Measurements from ENCODE around the gene ZNF467.

ZNF467 gene

GRCh38 chr7:149789101-149789500, 15.7 kb upstream of the ZNF467 start:
- TF ChIP-seq SIN3A (IDR thresholded peaks at IDR 0.05; ENCODE audit: borderline replicate concordance, insufficient read depth, low read length) (no peak), REST (IDR thresholded peaks at IDR 0.05; ENCODE audit: insufficient read depth in 1 of 2, low read depth in 2 of 2, low read length in 2 of 2) (no peak), TAF1 (IDR thresholded peaks at IDR 0.05; ENCODE audit: borderline replicate concordance, insufficient read depth, low read length) (no peak), FOXP2 (optimal IDR thresholded peaks at IDR 0.05; ENCODE audit: borderline replicate concordance, extremely low read depth, extremely low read length, insufficient read depth) (no peak), POLR2AphosphoS5 (IDR thresholded peaks at IDR 0.05; ENCODE audit: low read depth, low read length) (no peak)

GRCh38 chr7:149788300-149788851, 15.0 kb upstream of the ZNF467 start:
- TF ChIP-seq REST (IDR thresholded peaks at IDR 0.05; ENCODE audit: insufficient read depth in 1 of 2, low read depth in 2 of 2, low read length in 2 of 2), result no peak
- no peak for TF ChIP-seq FOXP2 (optimal IDR thresholded peaks at IDR 0.05; ENCODE audit: borderline replicate concordance, extremely low read depth, extremely low read length, insufficient read depth)
- no peak for TF ChIP-seq POLR2AphosphoS5 (IDR thresholded peaks at IDR 0.05; ENCODE audit: low read depth, low read length)
- no peak for TF ChIP-seq TAF1 (IDR thresholded peaks at IDR 0.05; ENCODE audit: borderline replicate concordance, insufficient read depth, low read length)
- no peak for TF ChIP-seq SIN3A (IDR thresholded peaks at IDR 0.05; ENCODE audit: borderline replicate concordance, insufficient read depth, low read length)

- no peak for TF ChIP-seq FOXP2 (optimal IDR thresholded peaks at IDR 0.05; ENCODE audit: borderline replicate concordance, extremely low read depth, extremely low read length, insufficient read depth)
- TF ChIP-seq SIN3A (IDR thresholded peaks at IDR 0.05; ENCODE audit: borderline replicate concordance, insufficient read depth, low read length), result no peak
- TF ChIP-seq REST (IDR thresholded peaks at IDR 0.05; ENCODE audit: insufficient read depth in 1 of 2, low read depth in 2 of 2, low read length in 2 of 2), result no peak
- TF ChIP-seq TAF1 (IDR thresholded peaks at IDR 0.05; ENCODE audit: borderline replicate concordance, insufficient read depth, low read length), result no peak
- no peak for TF ChIP-seq POLR2AphosphoS5 (IDR thresholded peaks at IDR 0.05; ENCODE audit: low read depth, low read length)
Observed at GRCh38 chr7:149787428-149788299, 14.3 kb upstream of the ZNF467 start.

- TF ChIP-seq FOXP2 (optimal IDR thresholded peaks at IDR 0.05; ENCODE audit: borderline replicate concordance, extremely low read depth, extremely low read length, insufficient read depth), result no peak
- TF ChIP-seq SIN3A (IDR thresholded peaks at IDR 0.05; ENCODE audit: borderline replicate concordance, insufficient read depth, low read length), result no peak
- no peak for TF ChIP-seq POLR2AphosphoS5 (IDR thresholded peaks at IDR 0.05; ENCODE audit: low read depth, low read length)
- no peak for TF ChIP-seq REST (IDR thresholded peaks at IDR 0.05; ENCODE audit: insufficient read depth in 1 of 2, low read depth in 2 of 2, low read length in 2 of 2)
- no peak for TF ChIP-seq TAF1 (IDR thresholded peaks at IDR 0.05; ENCODE audit: borderline replicate concordance, insufficient read depth, low read length)
Observed at GRCh38 chr7:149785983-149786382, 12.6 kb upstream of the ZNF467 start.
